Measurements from ENCODE around the gene CD9.
"Not testable (repeated sequence)": the region's sequence is repeated elsewhere in the genome, so short reads cannot be mapped to it uniquely, and the experiment has no call there.

The CD9 gene

DNA sequence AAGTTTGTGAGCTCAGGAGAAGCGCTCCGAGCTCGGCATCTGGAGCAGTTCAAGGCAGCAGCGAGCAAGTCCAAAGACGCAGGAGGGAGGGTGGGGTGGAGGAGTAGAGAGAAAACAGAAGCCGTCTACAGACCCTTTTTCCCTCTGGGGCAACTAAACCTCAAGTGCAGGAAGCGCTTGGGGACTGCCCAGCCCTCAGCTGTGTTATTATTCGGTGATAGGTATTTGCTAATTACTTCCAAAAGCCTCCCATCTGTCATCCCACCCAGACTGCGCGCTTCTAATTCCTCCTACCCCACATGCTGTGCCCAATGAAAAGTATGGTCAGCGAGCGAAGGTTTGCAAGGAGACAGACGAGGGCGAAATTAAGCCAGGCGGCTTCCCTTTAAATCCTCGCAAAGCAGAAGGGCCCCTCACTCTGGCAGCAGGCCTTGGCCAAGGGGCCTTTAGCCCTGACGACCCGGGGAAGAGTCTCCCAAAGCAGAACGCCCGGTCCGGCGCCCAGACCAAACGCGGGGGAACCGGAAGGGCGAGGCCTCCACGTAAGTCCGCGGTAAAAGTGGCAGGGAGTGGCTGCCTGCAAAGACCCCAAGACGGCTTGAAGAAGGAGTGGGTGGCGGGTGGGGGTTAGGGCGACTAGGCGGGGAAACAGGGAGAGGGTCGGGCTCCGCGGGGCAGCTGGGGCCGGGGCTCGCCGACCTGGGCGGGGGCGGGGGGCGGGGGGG lies 507 bp upstream of the CD9 start:
- no peak for DNase-seq

DNA sequence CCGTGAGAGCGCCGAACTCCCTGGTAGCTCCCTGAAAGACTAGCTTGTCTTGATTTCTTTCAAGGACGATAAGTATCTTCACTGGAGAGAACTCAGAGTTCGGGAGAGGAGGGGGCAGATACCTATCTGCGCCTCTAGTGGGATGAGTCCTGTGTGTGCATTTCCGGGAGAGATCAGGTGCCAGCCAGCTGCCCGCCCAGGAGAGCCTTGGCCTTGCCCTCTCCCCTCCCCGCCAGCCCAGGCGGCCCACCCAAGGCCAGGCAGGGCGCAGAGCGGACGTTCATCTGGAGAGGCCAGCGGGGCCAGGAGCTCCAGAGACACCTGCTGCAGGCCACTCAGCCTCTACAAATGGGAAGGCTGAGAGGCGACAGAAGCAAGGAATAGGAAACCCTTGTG lies 1.0 kb downstream of the CD9 start:
- no peak for DNase-seq

DNA sequence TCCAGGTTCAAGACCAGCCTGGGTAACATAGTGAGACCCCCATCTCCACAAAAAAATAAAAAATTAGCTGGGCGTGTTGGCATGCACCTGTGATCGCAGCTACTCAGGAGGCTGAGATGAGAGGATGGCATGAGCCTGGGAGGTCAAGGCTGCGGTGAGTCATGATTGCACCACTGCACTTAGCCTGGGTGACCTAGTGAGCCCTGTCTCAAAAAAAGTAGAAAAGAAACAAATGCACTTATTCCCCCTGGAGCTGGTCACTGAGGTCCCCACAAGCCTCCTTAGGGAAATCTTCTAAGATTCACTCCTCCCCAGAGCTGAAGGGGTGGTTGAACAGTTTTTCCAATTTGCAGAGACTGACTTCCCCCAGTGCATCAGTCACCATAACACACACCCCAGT lies 1.6 kb downstream of the CD9 start:
- DNase-seq = no peak

DNA sequence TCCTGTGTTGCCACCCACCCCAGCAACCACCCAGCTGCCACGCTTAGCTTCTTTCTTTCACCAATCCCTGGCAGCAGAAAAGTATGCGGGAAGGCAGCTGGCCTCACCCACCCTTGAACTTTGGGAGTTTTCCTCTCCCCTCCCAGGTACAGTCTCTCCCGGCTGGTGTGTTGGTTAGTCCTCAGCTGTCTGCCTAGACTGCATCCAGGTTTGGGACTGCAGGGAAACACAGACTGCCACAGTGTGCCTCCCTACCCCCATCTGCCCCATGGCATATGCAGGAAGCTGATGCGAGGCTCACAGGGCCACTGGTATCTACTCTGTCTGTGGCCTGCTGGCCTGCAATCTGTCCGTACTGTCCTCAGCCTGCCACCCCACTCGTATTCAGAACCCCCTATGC lies 2.1 kb downstream of the CD9 start:
- DNase-seq = no peak

DNA sequence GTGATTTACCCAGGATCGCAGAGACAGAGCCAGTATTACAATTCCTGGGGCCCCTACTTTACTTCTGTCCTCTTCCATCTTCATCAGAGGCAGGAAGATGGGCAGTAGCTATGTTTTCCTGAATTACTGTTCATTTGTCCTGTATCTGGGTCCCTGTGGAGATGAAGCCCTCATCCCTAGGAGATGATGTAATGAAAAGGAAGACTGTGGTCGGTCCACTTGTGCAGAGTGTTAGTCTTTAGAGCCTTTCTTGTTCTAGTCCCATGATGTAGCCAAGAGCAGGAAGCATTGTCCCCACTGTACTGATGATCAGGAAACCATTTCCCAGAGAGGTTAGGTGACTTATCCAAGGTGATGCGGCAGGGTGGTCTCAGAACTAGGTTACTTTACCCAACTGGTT lies 2.6 kb downstream of the CD9 start:
- DNase-seq = no peak

DNA sequence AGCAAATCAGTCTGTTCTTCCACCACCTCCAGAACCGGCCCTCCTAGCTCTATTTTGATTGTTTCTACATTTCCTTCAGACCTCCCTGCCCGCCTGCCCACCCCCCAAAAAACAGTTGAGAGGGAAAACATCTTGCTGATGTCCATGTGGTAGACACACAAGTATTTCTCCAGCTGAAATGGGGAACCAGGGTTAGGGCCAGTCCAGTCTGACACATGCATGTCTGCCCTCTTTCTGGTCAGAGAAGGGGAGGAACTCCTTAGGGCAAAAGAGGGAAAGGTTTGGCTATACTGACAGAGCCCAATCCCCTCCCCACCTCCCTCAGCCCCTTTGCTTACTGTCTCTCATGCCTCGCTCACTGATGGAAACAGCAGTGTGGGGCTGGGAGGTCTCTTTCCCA lies 3.4 kb downstream of the CD9 start:
- DNase-seq = no peak

DNA sequence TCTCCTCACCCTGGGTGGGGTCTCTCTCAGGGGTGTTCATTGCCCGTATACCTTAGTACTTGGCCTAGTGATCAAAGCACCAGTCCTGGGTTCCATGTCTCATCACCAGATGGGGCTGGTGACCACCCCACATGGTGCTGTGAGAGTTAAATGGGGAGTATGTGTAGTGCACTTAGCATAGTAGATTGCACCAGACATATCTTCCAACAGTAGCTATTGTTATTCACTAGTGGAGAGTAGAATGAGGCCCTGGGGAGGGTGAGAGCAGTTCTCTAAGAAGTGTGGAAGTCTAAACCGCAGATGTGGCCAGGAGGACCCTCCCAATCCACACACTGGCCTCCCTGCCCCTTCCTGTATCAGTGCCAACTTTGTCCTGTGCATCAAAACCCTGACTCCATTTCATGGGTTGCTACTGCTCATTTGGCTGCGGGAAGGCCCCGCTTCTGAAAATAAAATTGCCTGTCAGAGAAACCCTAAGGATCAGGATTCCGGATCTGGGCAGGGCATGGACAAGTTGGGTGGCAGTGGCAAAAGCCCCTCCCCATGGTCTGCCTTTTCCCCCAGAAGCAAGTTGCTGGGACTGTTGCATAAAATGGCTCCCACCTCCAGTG lies 4.4 kb downstream of the CD9 start:
- DNase-seq = no peak

DNA sequence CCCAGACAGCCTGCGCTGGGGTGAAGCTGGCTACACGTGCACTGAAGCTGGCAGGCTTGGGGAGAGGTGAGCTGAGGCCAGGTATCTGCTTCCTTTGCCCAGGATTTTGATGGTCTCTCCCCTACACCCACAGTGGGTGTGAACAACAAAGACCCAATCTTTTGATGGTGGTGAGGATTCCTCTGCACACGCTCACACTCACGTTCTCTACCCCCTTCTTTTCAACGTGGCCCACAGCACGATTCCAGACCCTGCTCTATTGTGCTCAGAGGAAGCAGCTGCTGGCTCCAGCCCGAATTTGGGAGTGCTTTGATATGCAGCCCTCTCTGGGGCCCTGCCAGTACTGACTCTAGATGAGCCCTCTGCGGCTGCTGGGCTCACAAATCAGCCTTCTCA lies 4.9 kb downstream of the CD9 start:
- no peak for DNase-seq

DNA sequence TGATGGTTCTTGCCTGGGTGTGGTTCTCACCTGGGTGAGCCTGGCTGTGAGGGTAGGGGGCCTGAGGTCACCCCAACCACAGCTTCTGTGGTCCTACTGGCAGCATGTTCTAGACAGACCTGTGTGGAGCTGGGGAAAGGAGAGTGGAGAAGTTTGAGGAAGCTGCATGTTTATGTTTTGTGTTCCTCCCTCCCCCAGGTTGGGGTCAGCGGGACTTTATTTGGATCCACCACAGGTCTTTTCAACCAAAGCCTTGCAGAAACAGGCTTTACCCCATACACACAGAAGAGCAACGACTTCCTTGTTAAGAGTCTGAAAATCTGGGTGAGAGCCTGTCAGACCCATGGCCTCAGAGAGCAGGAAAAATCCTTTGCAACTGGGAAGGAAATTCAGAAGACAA lies 5.6 kb downstream of the CD9 start:
- DNase-seq = no peak

DNA sequence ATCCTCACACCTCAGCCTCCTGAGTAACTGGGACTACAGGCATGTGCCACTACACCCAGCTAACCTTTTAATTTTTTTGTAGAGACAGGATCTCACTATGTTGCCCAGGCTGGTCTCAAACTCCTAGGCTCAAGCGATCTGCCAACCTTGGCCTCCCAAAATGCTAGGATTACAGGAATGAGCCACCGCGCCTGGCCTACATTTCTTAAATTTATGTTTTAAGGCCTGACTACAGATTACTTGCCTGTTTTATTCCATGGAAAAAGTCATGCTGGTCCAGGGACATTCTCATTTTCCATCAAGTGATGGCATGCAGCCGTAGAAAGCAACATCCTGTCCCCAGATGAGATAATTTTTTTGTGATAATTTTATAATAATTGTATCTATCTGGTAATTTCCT lies 6.1 kb downstream of the CD9 start:
- no peak for DNase-seq

DNA sequence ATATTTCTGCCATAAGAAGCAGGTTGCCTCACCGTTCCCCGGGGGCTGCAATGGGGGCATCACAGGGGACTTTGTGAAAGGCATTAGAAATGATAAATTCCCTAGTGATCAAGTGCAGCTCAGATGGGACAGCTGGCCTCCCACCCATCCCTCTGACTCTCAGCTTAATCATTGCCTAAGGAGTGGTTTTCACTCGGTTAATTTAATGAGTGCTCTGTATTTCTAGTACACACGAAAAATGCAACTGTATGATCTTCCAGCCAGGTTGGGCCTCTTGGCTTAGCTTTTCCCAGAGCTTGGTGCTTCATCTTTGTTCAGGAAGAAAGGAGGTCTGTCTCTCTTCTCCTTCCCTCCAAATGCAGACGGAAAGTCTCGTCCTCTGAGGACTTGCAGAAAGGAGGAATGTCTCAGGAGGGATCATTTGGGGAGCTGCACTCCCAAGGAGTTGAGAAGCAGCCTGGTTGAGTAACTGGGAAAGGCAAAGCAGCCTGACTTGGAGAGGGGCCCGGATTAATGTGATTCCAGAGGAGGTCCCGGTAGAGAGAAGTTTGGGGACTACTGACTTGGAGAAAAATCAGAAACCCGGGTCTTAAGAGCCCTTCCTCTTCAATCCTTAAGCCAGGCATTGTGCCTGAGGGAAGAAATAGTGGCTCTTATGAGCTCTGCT lies 7.2 kb downstream of the CD9 start:
- DNase-seq = no peak

DNA sequence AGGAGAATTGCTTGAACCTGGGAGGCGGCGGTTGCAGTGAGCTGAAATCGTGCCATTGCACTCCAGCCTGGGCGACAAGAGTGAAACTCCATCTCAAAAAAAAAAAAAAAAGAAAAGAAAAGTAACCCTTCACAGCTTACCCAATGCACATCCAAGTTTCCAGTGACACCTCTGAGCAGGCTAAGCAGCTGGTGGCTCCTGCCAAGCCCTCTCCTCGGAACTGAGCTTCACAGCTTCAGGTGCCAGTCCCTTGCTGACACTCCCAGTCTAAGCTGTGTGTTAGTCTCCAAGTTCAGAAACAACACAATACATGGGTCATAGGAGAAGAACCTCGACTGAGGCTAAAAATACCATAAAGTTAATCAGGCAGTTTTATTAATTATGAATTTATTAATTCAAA lies 7.9 kb downstream of the CD9 start:
- no peak for DNase-seq

DNA sequence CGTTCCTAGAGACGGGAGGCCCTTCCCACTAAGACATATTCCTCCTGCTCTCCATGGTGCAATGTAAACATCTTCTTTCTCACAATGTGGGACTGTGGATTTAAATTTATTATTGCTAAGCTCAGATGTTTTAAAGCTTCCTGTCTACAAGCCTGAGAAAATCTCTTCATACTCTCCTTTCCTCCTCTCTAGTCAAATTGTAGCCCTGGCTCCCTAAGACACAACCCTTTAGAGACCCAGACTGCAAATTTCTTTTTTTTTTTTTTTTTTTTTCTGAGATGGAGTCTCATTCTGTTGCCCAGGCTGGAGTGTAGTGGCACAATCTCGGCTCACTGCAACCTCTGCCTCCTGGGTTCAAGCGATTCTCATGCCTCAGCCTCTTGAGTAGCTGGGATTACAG lies 9.2 kb downstream of the CD9 start:
- DNase-seq = not testable (repeated sequence)

DNA sequence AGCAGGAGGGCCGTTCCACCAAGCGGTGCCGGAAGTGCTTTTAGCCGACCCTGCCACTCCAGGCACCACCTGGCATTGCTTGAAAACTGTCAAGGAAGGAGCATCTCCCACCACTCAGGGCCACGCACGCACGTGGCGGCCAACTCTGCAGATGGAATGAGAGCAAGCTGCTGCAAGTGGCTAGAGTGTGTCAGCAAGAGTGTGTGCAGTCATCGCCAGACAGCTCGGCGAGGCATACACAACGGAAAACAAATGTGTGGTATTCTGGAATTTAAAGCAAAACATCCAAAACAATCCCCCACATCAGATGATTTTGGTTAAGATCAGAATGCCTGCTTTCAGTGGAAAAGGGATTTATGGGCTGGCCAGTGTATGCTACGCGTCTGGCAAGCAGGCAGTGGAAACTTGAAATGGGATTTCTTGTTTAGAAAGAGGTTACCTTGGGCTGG lies 11.2 kb downstream of the CD9 start:
- DNase-seq = no peak

DNA sequence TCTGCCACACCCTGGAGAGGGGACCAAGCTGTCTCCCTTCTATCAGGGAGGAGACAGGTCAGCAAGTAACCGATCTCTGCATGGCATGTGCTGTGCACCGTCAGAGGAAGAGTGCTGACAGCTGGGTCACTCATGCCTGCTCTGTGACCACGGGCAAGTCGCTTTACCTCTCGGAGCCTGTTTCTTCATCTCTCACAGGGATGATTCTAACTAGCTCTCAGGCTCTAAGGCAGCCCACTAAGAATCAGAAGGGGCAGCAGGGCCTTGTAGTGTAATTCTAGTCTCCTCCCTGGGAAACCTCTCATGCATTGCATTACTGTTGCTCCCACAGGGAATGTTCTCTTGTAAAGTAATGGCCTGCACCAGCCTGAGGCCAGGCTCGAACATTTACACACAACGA lies 11.9 kb downstream of the CD9 start:
- no peak for DNase-seq

DNA sequence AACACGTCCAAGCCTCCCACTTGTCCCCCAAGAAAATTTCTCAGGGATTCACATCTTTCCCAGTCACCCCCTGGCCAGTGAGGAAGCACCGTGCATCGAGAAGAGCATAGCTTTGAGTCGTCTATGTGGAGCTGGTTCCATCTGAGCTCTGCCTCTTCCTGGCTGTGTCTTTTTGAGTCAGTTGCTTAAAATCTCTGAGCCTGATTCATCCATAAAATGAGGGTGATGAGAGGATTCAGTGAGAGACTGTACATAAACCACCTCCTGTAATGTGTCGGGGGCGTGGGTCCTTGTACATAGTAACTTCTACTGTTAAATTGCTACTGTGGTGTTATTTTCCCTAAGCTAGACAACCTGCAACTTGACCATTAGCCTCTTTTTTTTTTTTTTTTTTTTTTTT lies 13.8 kb downstream of the CD9 start:
- DNase-seq = no peak

DNA sequence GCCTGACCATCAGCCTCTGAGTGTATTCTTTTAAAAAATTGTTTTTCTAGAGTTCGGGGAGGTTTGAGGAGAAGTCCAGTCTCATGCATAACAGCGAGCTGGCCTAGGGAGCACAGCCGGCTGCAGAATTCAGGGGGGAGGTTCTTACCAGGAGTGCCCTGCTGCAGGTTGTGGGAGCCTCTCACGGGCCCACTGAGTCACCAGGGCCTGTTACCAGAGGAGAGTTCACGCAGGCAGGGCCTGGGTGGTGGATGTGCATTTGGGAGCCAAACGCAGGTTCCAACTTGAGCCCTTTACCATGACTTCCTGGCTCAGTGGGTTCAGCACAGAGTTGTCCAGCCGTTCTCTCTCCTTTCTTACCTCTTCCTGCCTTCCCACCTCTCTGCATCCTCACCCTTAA lies 14.4 kb downstream of the CD9 start:
- no peak for DNase-seq

DNA sequence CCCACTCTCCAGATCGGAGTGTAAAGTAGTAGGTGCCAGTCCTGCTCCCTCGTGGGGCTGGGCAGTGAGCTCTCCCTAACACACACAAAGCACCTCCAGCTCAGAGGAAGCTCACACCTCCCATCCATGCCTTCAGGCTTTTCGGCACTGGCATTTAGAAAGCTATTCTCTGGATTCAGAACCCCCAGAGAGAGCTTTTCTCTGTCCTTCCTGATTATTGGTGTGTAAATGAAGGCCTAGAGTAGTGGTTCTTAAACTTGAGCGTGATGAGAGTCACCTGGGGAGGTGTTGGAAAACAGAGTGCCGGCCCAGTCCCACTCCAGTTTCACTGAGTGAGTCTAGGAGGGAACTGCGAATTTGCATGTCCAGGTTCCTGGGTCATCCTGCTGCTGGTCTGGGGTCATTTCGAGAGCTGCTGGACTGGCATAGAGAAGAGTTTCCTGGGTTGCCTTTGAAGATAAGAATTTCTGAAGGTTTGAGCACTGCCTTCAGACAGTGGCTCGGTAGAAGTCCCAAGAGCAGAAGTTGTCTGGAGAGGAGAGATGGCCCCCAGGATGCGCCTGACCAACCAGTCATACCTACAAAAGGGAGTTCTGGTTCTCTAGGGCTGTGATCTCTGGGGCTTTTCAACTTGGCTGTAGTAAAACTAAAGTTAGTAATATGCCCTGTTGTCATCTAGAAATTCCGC lies 15.1 kb downstream of the CD9 start:
- DNase-seq = no peak

DNA sequence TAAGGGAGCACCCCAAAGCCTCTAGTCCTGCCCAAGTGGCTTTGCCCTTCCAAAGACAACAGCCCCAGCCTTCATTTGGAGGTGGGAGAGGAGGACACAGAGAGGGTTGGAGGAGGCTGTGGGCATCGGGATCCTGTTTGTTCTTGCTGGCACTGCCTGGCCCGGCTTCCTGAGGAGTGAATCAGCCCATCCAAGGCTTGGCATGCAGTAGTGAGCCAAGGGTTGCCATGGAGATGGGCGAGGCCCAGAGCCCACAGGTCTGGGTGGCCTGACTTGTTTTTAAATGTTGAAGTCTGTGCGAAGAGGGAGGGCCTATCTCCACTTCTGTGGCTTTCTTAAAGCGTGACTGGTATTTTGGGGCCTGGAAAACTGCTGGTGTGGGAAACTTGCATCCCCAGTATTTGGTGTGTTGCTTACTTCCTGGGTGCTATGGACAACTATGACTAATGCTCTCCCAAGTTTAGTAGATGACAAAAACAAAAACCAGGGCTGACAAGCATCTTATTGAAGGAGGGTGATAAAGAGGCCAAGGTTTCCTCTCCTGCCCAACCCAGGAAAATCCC lies 15.8 kb downstream of the CD9 start:
- DNase-seq = no peak

DNA sequence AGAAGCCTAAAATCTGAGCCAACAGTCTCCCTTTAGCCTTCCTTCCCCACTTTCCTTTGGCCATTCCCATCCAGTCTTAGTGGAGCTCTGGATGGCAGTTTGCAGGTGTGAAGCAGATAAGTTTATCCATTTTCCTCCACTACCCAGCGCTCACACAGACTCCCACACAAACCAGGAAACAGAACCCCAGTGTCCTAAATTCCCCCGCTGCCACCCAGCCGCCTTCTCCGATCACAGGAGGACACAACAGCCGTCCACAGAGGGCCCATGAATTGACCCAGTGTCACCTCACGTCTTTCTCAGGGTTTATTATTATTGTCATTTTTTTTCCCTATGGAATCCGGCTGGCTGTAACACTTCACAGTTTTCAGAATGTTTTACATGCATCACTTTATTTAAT lies 16.4 kb downstream of the CD9 start:
- no peak for DNase-seq

DNA sequence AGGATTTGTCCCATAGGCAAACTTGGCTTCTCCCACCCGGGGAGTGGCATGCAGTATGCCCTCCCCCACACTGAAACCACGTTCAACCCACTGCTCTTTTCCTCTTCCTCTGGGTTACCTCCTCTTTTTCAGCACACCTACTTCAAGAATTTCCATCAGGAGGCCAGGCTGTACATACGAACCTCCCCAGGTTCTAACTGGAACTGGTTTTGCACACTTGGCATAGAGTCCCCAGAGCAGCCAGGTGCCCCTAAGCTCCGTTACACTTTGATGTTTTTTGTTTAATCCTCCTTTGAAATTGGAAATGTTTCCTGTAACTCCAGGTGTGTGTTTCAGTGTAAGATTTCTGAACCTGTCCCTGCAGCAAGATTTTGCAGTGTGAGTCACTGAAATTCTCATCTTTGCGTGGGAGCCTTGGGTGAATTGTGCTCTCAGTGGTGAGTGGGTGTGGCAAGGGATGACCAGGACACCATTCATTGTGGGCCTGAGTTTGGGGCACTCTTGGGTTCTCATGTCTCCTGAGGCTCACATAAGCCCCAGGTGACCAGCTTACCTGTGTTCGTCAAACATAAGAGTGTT lies 18.2 kb downstream of the CD9 start:
- no peak for DNase-seq

DNA sequence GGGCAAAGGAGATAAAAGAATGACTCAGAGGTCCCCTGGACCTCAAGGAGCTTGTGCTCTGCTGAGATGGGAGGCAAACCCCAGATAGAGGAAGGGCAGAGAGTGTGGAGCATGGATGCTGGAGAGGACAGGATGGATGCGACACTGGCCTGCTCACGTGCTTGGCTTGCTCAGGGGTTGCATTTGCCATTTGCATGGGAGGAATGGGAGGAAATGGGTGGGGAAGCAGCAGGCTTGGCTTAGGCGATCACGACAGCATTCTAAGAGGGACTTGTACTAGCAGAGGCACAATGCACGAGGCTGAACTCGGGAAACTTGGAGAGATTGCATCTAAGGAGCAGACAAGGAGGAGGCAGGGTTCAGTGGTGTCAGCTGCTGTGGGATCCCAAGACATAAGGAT lies 19.8 kb downstream of the CD9 start:
- DNase-seq = no peak

DNA sequence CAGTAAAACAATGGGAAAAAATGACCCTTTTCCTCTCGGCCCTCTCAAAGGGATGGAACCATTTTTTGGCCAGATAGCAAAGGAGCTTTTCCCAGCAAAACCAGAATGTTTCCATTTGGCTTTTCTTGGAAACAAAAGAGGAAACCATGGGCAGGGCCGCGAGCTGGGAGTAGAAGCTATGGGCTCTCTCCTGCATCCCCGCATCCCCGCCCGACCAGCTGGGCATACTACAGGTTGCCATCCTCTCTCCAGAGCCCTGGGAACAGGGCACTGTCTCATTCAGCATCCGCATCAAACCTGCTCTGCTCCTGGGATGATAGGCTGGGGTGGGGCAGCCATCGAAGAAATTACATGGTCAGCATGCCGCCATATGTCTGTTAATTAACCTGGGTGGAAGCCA lies 20.9 kb downstream of the CD9 start:
- DNase-seq = no peak
